ENCODE measurements around the gene SHPK. TPM values are rescaled to one million over a fixed set of nuclear protein-coding genes. Genes with fewer than 3 reads are reported as not detected.

The SHPK gene
- polyA plus RNA-seq, 1 donor, result 6.3 TPM

Other genes starting within 250 kb of the SHPK start
- not detected for gene OR3A2, start 249.9 kb downstream of the SHPK start, polyA plus RNA-seq (ENCODE audit: insufficient read length)
- 0.10 TPM for gene OR1E1, start 237.8 kb downstream of the SHPK start, polyA plus RNA-seq (ENCODE audit: insufficient read length)
- gene OR3A3, start 224.9 kb downstream of the SHPK start, polyA plus RNA-seq (ENCODE audit: insufficient read length), result 0.09 TPM
- gene OR1E2, start 202.4 kb downstream of the SHPK start, polyA plus RNA-seq (ENCODE audit: insufficient read length), result not detected
- 0.46 TPM for gene SPATA22, start 164.4 kb downstream of the SHPK start, polyA plus RNA-seq (ENCODE audit: insufficient read length)
- gene ASPA, start 160.3 kb downstream of the SHPK start, polyA plus RNA-seq (ENCODE audit: insufficient read length), result 2.0 TPM
- gene TRPV3, start 78.4 kb downstream of the SHPK start, polyA plus RNA-seq (ENCODE audit: insufficient read length), result 1.2 TPM
- 5.4 TPM for gene TRPV1, start 26.8 kb downstream of the SHPK start, polyA plus RNA-seq (ENCODE audit: insufficient read length)
- 7.8 TPM for gene CTNS, start 510 bp upstream of the SHPK start, polyA plus RNA-seq (ENCODE audit: insufficient read length)
- gene TAX1BP3, start 32.3 kb upstream of the SHPK start, polyA plus RNA-seq (ENCODE audit: insufficient read length), result 45.4 TPM
- 39.8 TPM for gene EMC6, start 32.6 kb upstream of the SHPK start, polyA plus RNA-seq (ENCODE audit: insufficient read length)
- gene P2RX5, start 59.9 kb upstream of the SHPK start, polyA plus RNA-seq (ENCODE audit: insufficient read length), result 26.3 TPM
- gene HASPIN, start 87.7 kb upstream of the SHPK start, polyA plus RNA-seq (ENCODE audit: insufficient read length), result 9.4 TPM
- gene ITGAE, start 164.9 kb upstream of the SHPK start, polyA plus RNA-seq (ENCODE audit: insufficient read length), result 32.7 TPM
- gene NCBP3, start 210.0 kb upstream of the SHPK start, polyA plus RNA-seq (ENCODE audit: insufficient read length), result 58.2 TPM

All from forelimb muscle (tissue), 1 donor.